A549 (cell line): Measurements from ENCODE around the gene F5. TPM values are rescaled to one million over a fixed set of nuclear protein-coding genes. Genes with fewer than 3 reads are reported as not detected.

Experiments
- ATAC-seq, 2 experiments: fragments of 200-7000 bp in 1 of 2; fragments of >200 bp in 1 of 2; cut with Nextera tagmentation in 1 of 2; cut with Tn5 transposase in 1 of 2; 3 replicates each; pipeline versions ENCODE4 v1.8.0 to v1.9.1; 2018 to 2020; ENCODE audit warnings: mild to moderate bottlenecking in 1 of 2, moderate library complexity in 1 of 2
- CTCF ChIA-PET: fragments of 300-600 bp; sonication (Branson Sonifier 250); formaldehyde crosslinking; extraction: SDS; loops from one replicate; lab custom pipeline; 2021; ENCODE audit warnings: antibody characterized with exemption, inconsistent platforms; lab: Yijun Ruan, JAX
- POLR2A ChIA-PET: fragments of 350-600 bp; formaldehyde crosslinking; extraction: SDS; loops from one replicate; lab custom pipeline; 2021; ENCODE audit warnings: antibody characterized with exemption, inconsistent platforms; lab: Yijun Ruan, JAX
- DNase-seq, 2 experiments: peaks; one replicate each; pipeline versions ENCODE4 v3.0.0 to v3.0.0-alpha.2; 2011 to 2016; ENCODE audit warnings: low read depth in 1 of 2, low spot score in 1 of 2
- FAIRE-seq: peaks from 2 replicates; lab custom pipeline; 2011; peaks lifted over from hg19 to GRCh38; lab: Jason Lieb, UNC
- H3K27ac ChIP-seq, 2 experiments: fragments of >200 bp; sonication (Bioruptor Twin); formaldehyde crosslinking; 3 replicates each; pipeline ENCODE4 v1.5.1; 2016 to 2017
- H3K4me1 ChIP-seq: fragments of >200 bp; sonication (Bioruptor Twin); formaldehyde crosslinking; 3 replicates; pipeline ENCODE4 v1.6.1; 2016
- H3K4me2 ChIP-seq: fragments of >200 bp; sonication (Bioruptor Twin); formaldehyde crosslinking; 3 replicates; pipeline ENCODE4 v1.6.1; 2016
- H3K4me3 ChIP-seq: fragments of >200 bp; sonication (Bioruptor Twin); formaldehyde crosslinking; 3 replicates; pipeline ENCODE4 v1.5.1; 2016
- H3K9me3 ChIP-seq: fragments of >200 bp; sonication (Bioruptor Twin); formaldehyde crosslinking; 3 replicates; pipeline ENCODE4 v1.6.1; 2016
- CBX2 ChIP-seq: fragments of 200-600 bp; sonication (generic); IDR thresholded peaks from 2 replicates; pipeline ENCODE4 v1.6.1; 2016; ENCODE audit warnings: low read depth, mild to moderate bottlenecking, borderline replicate concordance
- CEBPB ChIP-seq, 2 experiments: fragments of >200 bp in 1 of 2; sonication (Bioruptor Twin) in 1 of 2; formaldehyde crosslinking in 1 of 2; IDR thresholded peaks; 2 replicates each; pipeline ENCODE4 v1.6.1; 2012 to 2016
- EP300 ChIP-seq, 2 experiments: fragments of >200 bp; sonication (Bioruptor Twin); formaldehyde crosslinking; IDR thresholded peaks; 2 replicates in 1 of 2; 3 replicates in 1 of 2; pipeline ENCODE4 v1.6.1; 2016 to 2017
- ESRRA ChIP-seq: fragments of 150-350 bp; IDR thresholded peaks from 2 replicates; pipeline ENCODE4 v1.6.1; 2014; ENCODE audit warnings: mild to moderate bottlenecking, low read length, borderline replicate concordance
- FOXS1 ChIP-seq: fragments of 250-450 bp; sonication (Bioruptor Pico); IDR thresholded peaks from 2 replicates; pipeline ENCODE4 v1.5.0; 2020; ENCODE audit warnings: mild to moderate bottlenecking, moderate library complexity
- HDAC2 ChIP-seq: fragments of 200-600 bp; sonication (generic); IDR thresholded peaks from 2 replicates; pipeline ENCODE4 v1.6.1; 2016
- HMGXB4 ChIP-seq: fragments of 250-450 bp; sonication (Bioruptor Pico); IDR thresholded peaks from 2 replicates; pipeline ENCODE4 v1.5.0; 2021; ENCODE audit warnings: mild to moderate bottlenecking, moderate library complexity, borderline replicate concordance
- KDM5A ChIP-seq: fragments of 200-600 bp; sonication (generic); IDR thresholded peaks from 2 replicates; pipeline ENCODE4 v1.6.1; 2016; ENCODE audit warnings: antibody characterized with exemption, mild to moderate bottlenecking
- MAX ChIP-seq: IDR thresholded peaks from 2 replicates; pipeline ENCODE4 v1.6.1; 2012
- MAZ ChIP-seq: fragments of 150-350 bp; IDR thresholded peaks from 2 replicates; pipeline ENCODE4 v1.6.1; 2014; ENCODE audit warnings: antibody characterized with exemption, low read depth, low read length, borderline replicate concordance
- PHF8 ChIP-seq: fragments of 200-600 bp; sonication (generic); IDR thresholded peaks from 2 replicates; pipeline ENCODE4 v1.6.1; 2016; ENCODE audit warnings: low read depth, mild to moderate bottlenecking, antibody characterized with exemption, moderate library complexity, borderline replicate concordance
- POLR2AphosphoS2 ChIP-seq: conservative IDR thresholded peaks from 2 replicates; pipeline ENCODE4 v1.6.1; 2012; ENCODE audit warnings: low read length, improper control_type of control experiment, inconsistent platforms
- RCOR1 ChIP-seq: fragments of 150-350 bp; IDR thresholded peaks from 2 replicates; pipeline ENCODE4 v1.6.1; 2014; ENCODE audit warnings: antibody characterized with exemption, low read length, low read depth
- RFX5 ChIP-seq: fragments of 450-650 bp; IDR thresholded peaks from 2 replicates; pipeline ENCODE4 v1.7.1; 2014; ENCODE audit warnings: antibody characterized with exemption, mild to moderate bottlenecking, moderate library complexity
- SREBF2 ChIP-seq: fragments of 450-650 bp; IDR thresholded peaks from 2 replicates; pipeline ENCODE4 v1.6.1; 2014; ENCODE audit warnings: mild to moderate bottlenecking, moderate library complexity
- TFCP2L1 ChIP-seq: fragments of 250-450 bp; sonication (Bioruptor Pico); IDR thresholded peaks from 2 replicates; pipeline ENCODE4 v1.5.0; 2021; ENCODE audit warnings: mild to moderate bottlenecking
- USF2 ChIP-seq: fragments of 450-650 bp; IDR thresholded peaks from 2 replicates; pipeline ENCODE4 v1.6.1; 2014; ENCODE audit warnings: antibody characterized with exemption
- WGBS: methylation state at CpG from one replicate; pipeline ENCODE4 v1.1.6; 2017; ENCODE audit errors: missing lambda C conversion rate; 5-methylcytosine and 5-hydroxymethylcytosine counted together
- polyA plus RNA-seq, 4 experiments: library from polyadenylated mRNA; depleted of rRNA in 3 of 4; stranded (reverse); fragments of >200 nt; fragmentation: RNase III in 1 of 4; extraction: RNeasy Plus Mini Kit Qiagen cat#74134 plus additional on column Dnase treatment in 1 of 4; gene quantifications; 2 replicates in 3 of 4; 3 replicates in 1 of 4; pipeline ENCODE4 v1.2.3, GENCODE V29; 2011 to 2017

F5 gene
- polyA plus RNA-seq, 2 of the 4 experiments (the other 2 are of a cell fraction) = 0.04 to 0.36 TPM

- no peak for ATAC-seq
- Histone ChIP-seq H3K9me3 (no peaks in the 10 kb centered on the region), H3K4me2 (no peak overlapping the region), H3K4me3 (no peak overlapping the region), H3K27ac (no peak overlapping the region), H3K4me1 (peaks cover 18% of the 10 kb centered on the region)
- POLR2A ChIA-PET = interaction anchor here (0.7 kb wide), 1 partner anchor 30 kb away, joined by 3 read pairs; the partner anchor contains the start of gene SLC19A2
- DNase-seq = no peak
- no peak for FAIRE-seq
- TF ChIP-seq SREBF2 = no peak
- TF ChIP-seq RFX5 = no peak
- no peak for TF ChIP-seq ESRRA
- TF ChIP-seq PHF8 = no peak
- TF ChIP-seq MAZ = no peak
- TF ChIP-seq HDAC2 = no peak
- TF ChIP-seq KDM5A = no peak
- no peak for TF ChIP-seq EP300 (IDR thresholded peaks at IDR 0.05)
- no peak for TF ChIP-seq TFCP2L1
- TF ChIP-seq HMGXB4 = no peak
- CTCF ChIA-PET = interaction anchor here (1.5 kb wide), 1 partner anchor 31 kb away, joined by 5 read pairs; no protein-coding TSS in a partner anchor
Measured at GRCh38 chr1:169515641-169516040, 70.6 kb downstream of the F5 start.

- Histone ChIP-seq H3K4me2 (no peak overlapping the region), H3K27ac (no peak overlapping the region), H3K4me3 (no peak overlapping the region), H3K9me3 (no peaks in the 10 kb centered on the region), H3K4me1 (peaks cover 18% of the 10 kb centered on the region)
- no peak for DNase-seq
- ChIA-PET CTCF (interaction anchor here (1.5 kb wide), 1 partner anchor 31 kb away, joined by 5 read pairs; no protein-coding TSS in a partner anchor), POLR2A (no interaction called here)
- TF ChIP-seq FOXS1 (no peak), RCOR1 (no peak), RFX5 (no peak), USF2 (no peak), CEBPB (IDR thresholded peaks at IDR 0.05) (no peak), MAX (no peak), CBX2 (no peak)
- no peak for ATAC-seq
- 22% methylated on average over 2 of the region's 2 CpGs for WGBS
- FAIRE-seq = no peak
Measured at GRCh38 chr1:169514566-169515270, 71.6 kb downstream of the F5 start.

GRCh38 chr1:169513208-169513607 is 73.1 kb downstream of the F5 start:
- POLR2A ChIA-PET = no interaction called here
- DNase-seq = no peak
- H3K4me2 ChIP-seq = no peak overlapping the region
- H3K4me1 ChIP-seq = peaks cover 23% of the 10 kb centered on the region
- CTCF ChIA-PET = no interaction called here
- TF ChIP-seq POLR2AphosphoS2 (no peak), CEBPB (IDR thresholded peaks at IDR 0.05) (0 out of 4 replicates have a peak, but pooled peaks of 1 of the 2 experiments have one; percentile 10)
- no peak for FAIRE-seq
- no peak for ATAC-seq
- no peak overlapping the region for H3K27ac ChIP-seq
- no peak overlapping the region for H3K4me3 ChIP-seq
- no peaks in the 10 kb centered on the region for H3K9me3 ChIP-seq
